Vagina (tissue), 2 donors: ENCODE results near the gene CRISP3.

ENCODE experiments used
- POLR2A ChIP-seq, 2 donors: fragments of 450-650 bp; IDR thresholded peaks; one replicate each; pipeline ENCODE4 v1.6.1; 2017; ENCODE audit warnings: antibody characterized with exemption in 2 of 2, mild to moderate bottlenecking in 2 of 2, moderate library complexity in 2 of 2
- TF ChIP-seq, protein P1 (sequence below), 3 experiments: fragments of 450-650 bp in 2 of 3; fragments of 200-600 bp in 1 of 3; sonication (generic) in 1 of 3; IDR thresholded peaks; one replicate each; pipeline ENCODE4 v1.5.1; 2017 to 2019; ENCODE audit warnings: antibody characterized with exemption in 3 of 3, mild to moderate bottlenecking in 2 of 3, moderate library complexity in 2 of 3

DNA sequence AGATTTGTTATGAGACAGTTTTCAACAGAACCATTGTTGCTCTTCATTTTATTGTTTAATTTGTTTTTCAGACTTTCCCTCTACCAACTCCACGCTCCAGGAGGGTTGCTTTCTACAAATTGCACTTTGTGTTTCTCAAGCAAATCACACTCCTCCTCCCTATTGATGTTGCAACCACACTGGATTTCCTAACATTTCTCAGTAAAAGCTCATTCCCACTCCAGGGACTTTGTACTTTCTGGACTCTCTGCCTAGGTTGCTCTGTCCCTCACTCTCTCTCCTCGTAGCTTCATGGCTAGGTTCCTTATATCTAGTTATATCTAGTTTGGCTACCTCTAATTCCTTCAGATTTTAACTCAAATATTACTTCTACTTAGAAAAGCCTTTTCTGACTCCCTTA, 22.6 kb upstream of the CRISP3 start:
- TF ChIP-seq, protein P1, sequence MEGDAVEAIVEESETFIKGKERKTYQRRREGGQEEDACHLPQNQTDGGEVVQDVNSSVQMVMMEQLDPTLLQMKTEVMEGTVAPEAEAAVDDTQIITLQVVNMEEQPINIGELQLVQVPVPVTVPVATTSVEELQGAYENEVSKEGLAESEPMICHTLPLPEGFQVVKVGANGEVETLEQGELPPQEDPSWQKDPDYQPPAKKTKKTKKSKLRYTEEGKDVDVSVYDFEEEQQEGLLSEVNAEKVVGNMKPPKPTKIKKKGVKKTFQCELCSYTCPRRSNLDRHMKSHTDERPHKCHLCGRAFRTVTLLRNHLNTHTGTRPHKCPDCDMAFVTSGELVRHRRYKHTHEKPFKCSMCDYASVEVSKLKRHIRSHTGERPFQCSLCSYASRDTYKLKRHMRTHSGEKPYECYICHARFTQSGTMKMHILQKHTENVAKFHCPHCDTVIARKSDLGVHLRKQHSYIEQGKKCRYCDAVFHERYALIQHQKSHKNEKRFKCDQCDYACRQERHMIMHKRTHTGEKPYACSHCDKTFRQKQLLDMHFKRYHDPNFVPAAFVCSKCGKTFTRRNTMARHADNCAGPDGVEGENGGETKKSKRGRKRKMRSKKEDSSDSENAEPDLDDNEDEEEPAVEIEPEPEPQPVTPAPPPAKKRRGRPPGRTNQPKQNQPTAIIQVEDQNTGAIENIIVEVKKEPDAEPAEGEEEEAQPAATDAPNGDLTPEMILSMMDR (IDR thresholded peaks at IDR 0.05): no peak
- TF ChIP-seq POLR2A (IDR thresholded peaks at IDR 0.05): no peak
